ENCODE results near the gene ODAD2.

DNA sequence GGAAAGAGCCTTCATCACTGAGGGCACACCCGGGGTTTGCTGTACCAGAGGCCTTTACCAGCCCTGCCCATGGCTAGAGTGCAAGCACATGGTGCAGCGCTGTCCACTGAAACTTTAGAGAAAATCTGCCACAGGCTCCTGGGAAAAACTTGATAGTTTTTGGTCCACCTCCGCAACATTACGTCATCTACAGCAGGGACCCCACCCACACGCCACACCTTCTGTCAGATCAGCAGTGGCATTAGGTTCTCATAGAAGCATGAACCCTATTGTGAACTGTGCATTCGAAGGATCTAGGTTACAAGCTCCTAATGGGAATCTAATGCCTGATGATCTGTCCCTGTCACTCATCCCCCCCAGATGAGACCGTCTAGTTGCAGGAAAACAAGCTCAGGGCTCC, 2.5 kb upstream of the ODAD2 start:
- TF ChIP-seq CEBPB (IDR thresholded peaks at IDR 0.05) (no peak), NFIC (IDR thresholded peaks at IDR 0.05) (no peak), YY1 (IDR thresholded peaks at IDR 0.05; ENCODE audit: low read depth) (no peak), EP300 (IDR thresholded peaks at IDR 0.05; ENCODE audit: borderline replicate concordance) (no peak), REST (IDR thresholded peaks at IDR 0.05; ENCODE audit: low read depth) (no peak), RAD21 (IDR thresholded peaks at IDR 0.05; ENCODE audit: low read depth) (no peak)
- TF ChIP-seq, protein P1, sequence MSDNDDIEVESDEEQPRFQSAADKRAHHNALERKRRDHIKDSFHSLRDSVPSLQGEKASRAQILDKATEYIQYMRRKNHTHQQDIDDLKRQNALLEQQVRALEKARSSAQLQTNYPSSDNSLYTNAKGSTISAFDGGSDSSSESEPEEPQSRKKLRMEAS (IDR thresholded peaks at IDR 0.05), result no peak
